GM12874 (cell line): ENCODE data around the gene WDFY3.

Source experiments
- CTCF ChIP-seq: IDR thresholded peaks from 2 replicates; pipeline ENCODE4 v1.5.1; 2011; ENCODE audit warnings: low read depth, mild to moderate bottlenecking, control low read depth, low read length, moderate library complexity; ENCODE audit not compliant: insufficient read depth

The WDFY3 gene

GRCh38 chr4:84907145-84907544 is 59.3 kb downstream of the WDFY3 start:
- no peak for TF ChIP-seq CTCF

- no peak for TF ChIP-seq CTCF
Observed at GRCh38 chr4:84905646-84906045, 60.8 kb downstream of the WDFY3 start.

GRCh38 chr4:84901740-84902281 is 64.7 kb downstream of the WDFY3 start:
- TF ChIP-seq CTCF: no peak

GRCh38 chr4:84901173-84901572 is 65.3 kb downstream of the WDFY3 start:
- TF ChIP-seq CTCF: no peak

GRCh38 chr4:84899616-84900015 is 66.9 kb downstream of the WDFY3 start:
- no peak for TF ChIP-seq CTCF

GRCh38 chr4:84897516-84897915 is 69.0 kb downstream of the WDFY3 start:
- TF ChIP-seq CTCF: no peak

GRCh38 chr4:84895283-84895682 is 71.2 kb downstream of the WDFY3 start:
- no peak for TF ChIP-seq CTCF

GRCh38 chr4:84894621-84895020 is 71.9 kb downstream of the WDFY3 start:
- TF ChIP-seq CTCF: no peak
